OCI-LY7 (cell line): ENCODE data around the gene MYLK. TPM values are rescaled to one million over a fixed set of nuclear protein-coding genes. Genes with fewer than 3 reads are reported as not detected.

ENCODE experiments used
- BruUV-seq: library from RNA; stranded (reverse); fragments of 400-500 nt; replicated peaks from 2 replicates; lab custom pipeline; 2021; lab: Mats Ljungman, UMichigan
- CTCF ChIA-PET: fragments of 300-600 bp; sonication (Branson Sonifier 250); formaldehyde crosslinking; loops from one replicate; lab custom pipeline; 2022; ENCODE audit warnings: antibody characterized with exemption; ENCODE audit not compliant: unreplicated experiment; lab: Charles Lee
- POLR2A ChIA-PET: fragments of 300-600 bp; sonication (Branson Sonifier 250); formaldehyde crosslinking; loops from one replicate; lab custom pipeline; 2022; ENCODE audit warnings: antibody characterized with exemption; lab: Charles Lee
- DNase-seq: peaks from one replicate; pipeline ENCODE4 v3.0.0-alpha.2; 2015; ENCODE audit warnings: low spot score
- H2AFZ ChIP-seq: fragments of 200-600 bp; sonication (generic), shearing (Covaris generic); 2 replicates; pipeline ENCODE4 v1.6.1; 2014; ENCODE audit warnings: mild to moderate bottlenecking, antibody characterized with exemption, low read length, moderate library complexity
- H3K27ac ChIP-seq: fragments of 200-600 bp; sonication (generic); 2 replicates; pipeline ENCODE4 v1.5.1; 2014; ENCODE audit warnings: mixed run types, low read depth, mild to moderate bottlenecking, moderate library complexity, low read length, inconsistent platforms; ENCODE audit not compliant: poor library complexity, severe bottlenecking
- H3K36me3 ChIP-seq: fragments of 200-600 bp; sonication (generic); 2 replicates; pipeline ENCODE4 v1.6.1; 2014; ENCODE audit warnings: mild to moderate bottlenecking, antibody characterized with exemption, low read length, moderate library complexity, mixed read lengths; ENCODE audit not compliant: insufficient read depth
- H3K4me1 ChIP-seq: fragments of 200-600 bp; sonication (generic); 2 replicates; pipeline ENCODE4 v1.5.1; 2014; ENCODE audit warnings: mild to moderate bottlenecking, low read length; ENCODE audit not compliant: insufficient read depth, poor library complexity, severe bottlenecking
- H3K4me2 ChIP-seq: fragments of 200-600 bp; sonication (generic); 2 replicates; pipeline ENCODE4 v1.6.1; 2014; ENCODE audit warnings: mild to moderate bottlenecking, low read length
- H3K4me3 ChIP-seq: fragments of 200-600 bp; sonication (generic); 2 replicates; pipeline ENCODE4 v1.5.1; 2014; ENCODE audit warnings: mild to moderate bottlenecking, low read depth, low read length; ENCODE audit not compliant: poor library complexity, severe bottlenecking
- H3K79me2 ChIP-seq: fragments of 200-600 bp; sonication (generic); 2 replicates; pipeline ENCODE4 v1.6.1; 2016; ENCODE audit warnings: low read depth, mild to moderate bottlenecking, low read length, moderate library complexity, mixed read lengths; ENCODE audit not compliant: insufficient read depth
- H3K9me2 ChIP-seq: fragments of 200-600 bp; sonication (generic); 2 replicates; pipeline ENCODE4 v1.6.1; 2016; ENCODE audit warnings: mild to moderate bottlenecking, low read length, mixed read lengths; ENCODE audit not compliant: insufficient read depth
- H3K9me3 ChIP-seq: fragments of 200-600 bp; sonication (generic); 2 replicates; pipeline ENCODE4 v1.6.1; 2014; ENCODE audit warnings: mild to moderate bottlenecking, mixed run types, low read length, mixed read lengths
- H4K20me1 ChIP-seq: fragments of 200-600 bp; sonication (generic); 2 replicates; pipeline ENCODE4 v1.6.1; 2014; ENCODE audit warnings: mild to moderate bottlenecking, antibody characterized with exemption, low read length, moderate library complexity, mixed read lengths; ENCODE audit not compliant: insufficient read depth
- CTCF ChIP-seq: fragments of 200-600 bp; sonication (generic); conservative IDR thresholded peaks from 2 replicates; pipeline ENCODE4 v1.5.1; 2014; ENCODE audit warnings: mild to moderate bottlenecking, antibody characterized with exemption, low read length, moderate library complexity, mixed read lengths
- EZH2phosphoT487 ChIP-seq: fragments of 200-600 bp; sonication (generic); IDR thresholded peaks from 2 replicates; pipeline ENCODE4 v1.6.1; 2018; ENCODE audit warnings: low read depth, borderline replicate concordance, mild to moderate bottlenecking, mixed run types, antibody characterized with exemption, low read length, moderate library complexity, mixed read lengths
- intact Hi-C: fragments of 100-400 bp; cut with micrococcal nuclease; formaldehyde crosslinking; loops from one replicate; pipeline ENCODE4 v1.10.0; 2022; ENCODE audit not compliant: unreplicated experiment
- total RNA-seq, 2 experiments: library from RNA; depleted of rRNA in 1 of 2; stranded (reverse); fragments of >200 nt in 1 of 2; shearing (Covaris generic) in 1 of 2; gene quantifications; 2 replicates each; pipeline ENCODE4 v1.2.3, GENCODE V29; 2014 to 2022

The MYLK gene
- total RNA-seq, 2 experiments from 2014 or later, result not detected

- Histone ChIP-seq H2AFZ (no peak overlapping the region), H3K4me3 (no peak overlapping the region), H3K4me1 (no peaks in the 10 kb centered on the region), H3K36me3 (no peaks in the 10 kb centered on the region), H3K27ac (no peak overlapping the region), H3K9me2 (no peaks in the 10 kb centered on the region), H3K9me3 (no peaks in the 10 kb centered on the region), H3K4me2 (no peak overlapping the region), H3K79me2 (no peaks in the 10 kb centered on the region), H4K20me1 (no peaks in the 10 kb centered on the region)
- intact Hi-C loops, result no loop called here
- TF ChIP-seq EZH2phosphoT487 (no peak), CTCF (no peak)
- no TSS peak for BruUV-seq
- DNase-seq, result no peak
- CTCF ChIA-PET, result no interaction called here
- POLR2A ChIA-PET, result no interaction called here
Measured at GRCh38 chr3:123629747-123630047, 254.4 kb downstream of the MYLK start.

- H3K36me3 ChIP-seq, result no peaks in the 10 kb centered on the region
- no peak overlapping the region for H3K4me2 ChIP-seq
- no TSS peak for BruUV-seq
- H2AFZ ChIP-seq, result no peak overlapping the region
- no peak overlapping the region for H3K27ac ChIP-seq
- intact Hi-C loops, result no loop called here
- H3K4me1 ChIP-seq, result no peaks in the 10 kb centered on the region
- TF ChIP-seq CTCF, result no peak
- TF ChIP-seq EZH2phosphoT487, result no peak
- DNase-seq, result no peak
- no peaks in the 10 kb centered on the region for H4K20me1 ChIP-seq
- CTCF ChIA-PET, result interaction anchor here (0.6 kb wide), 1 partner anchor 601 kb away, joined by 3 read pairs; no protein-coding TSS in a partner anchor
- H3K79me2 ChIP-seq, result no peaks in the 10 kb centered on the region
- H3K9me2 ChIP-seq, result no peaks in the 10 kb centered on the region
- H3K9me3 ChIP-seq, result no peaks in the 10 kb centered on the region
- POLR2A ChIA-PET, result interaction anchor here (0.6 kb wide), 1 partner anchor 19 kb away, joined by 3 read pairs; no protein-coding TSS in a partner anchor
- H3K4me3 ChIP-seq, result no peak overlapping the region
Measured at GRCh38 chr3:123628996-123629746, 255.0 kb downstream of the MYLK start.
